GM19193 (cell line): Measurements from ENCODE around the gene ANXA10.

ENCODE experiments used
- POLR2A ChIP-seq: IDR thresholded peaks from 4 replicates; pipeline ENCODE4 v1.6.1; 2011; ENCODE audit not compliant: insufficient read depth, insufficient read length; ENCODE audit errors: extremely low read depth

Gene ANXA10, protein sequence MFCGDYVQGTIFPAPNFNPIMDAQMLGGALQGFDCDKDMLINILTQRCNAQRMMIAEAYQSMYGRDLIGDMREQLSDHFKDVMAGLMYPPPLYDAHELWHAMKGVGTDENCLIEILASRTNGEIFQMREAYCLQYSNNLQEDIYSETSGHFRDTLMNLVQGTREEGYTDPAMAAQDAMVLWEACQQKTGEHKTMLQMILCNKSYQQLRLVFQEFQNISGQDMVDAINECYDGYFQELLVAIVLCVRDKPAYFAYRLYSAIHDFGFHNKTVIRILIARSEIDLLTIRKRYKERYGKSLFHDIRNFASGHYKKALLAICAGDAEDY

DNA sequence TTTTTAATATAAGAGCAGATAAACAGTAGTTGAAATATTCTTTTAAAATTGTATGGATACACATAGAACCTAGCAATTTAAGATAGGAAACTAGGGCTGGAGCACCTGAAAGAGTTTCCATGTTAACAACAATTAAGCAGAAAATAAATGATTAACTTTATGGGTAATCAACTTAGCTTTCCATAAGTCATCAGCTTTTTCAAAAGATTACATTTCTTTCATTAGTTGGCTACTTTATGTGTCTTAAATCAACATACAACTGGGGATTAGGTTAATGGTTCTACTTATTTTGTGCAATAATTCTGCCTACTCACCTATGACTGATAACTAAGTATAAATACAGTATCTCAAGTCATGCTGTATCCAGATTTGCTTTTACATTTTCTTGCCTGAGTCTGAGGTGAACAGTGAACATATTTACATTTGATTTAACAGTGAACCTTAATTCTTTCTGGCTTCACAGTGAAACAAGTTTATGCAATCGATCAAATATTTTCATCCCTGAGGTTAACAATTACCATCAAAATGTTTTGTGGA, at the start of gene ANXA10:
TSS of gene ANXA10 (plus strand) at position 362 of the 537 bp plus-strand sequence. CDS start at position 526, 164 bp downstream.
- no peak for TF ChIP-seq POLR2A

DNA sequence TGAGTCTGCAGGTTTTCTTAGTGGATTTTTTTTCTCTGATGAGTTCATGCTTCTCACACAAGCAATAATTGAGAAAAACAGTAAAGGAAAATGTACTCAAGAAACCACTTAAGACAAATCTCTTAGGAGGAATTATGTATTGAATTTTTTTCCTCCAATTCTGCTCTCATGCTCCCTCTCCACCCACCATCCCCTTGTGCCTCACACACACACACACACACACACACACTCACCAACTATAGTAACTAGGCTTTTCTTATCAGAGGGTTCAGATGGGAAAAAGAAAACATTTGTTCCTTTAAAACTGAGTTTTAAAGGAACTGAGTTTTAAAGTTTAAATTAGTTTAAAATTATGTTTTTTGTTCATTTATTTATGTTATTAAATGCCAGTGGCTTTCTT, 47.0 kb upstream of the ANXA10 start:
- no peak for TF ChIP-seq POLR2A

DNA sequence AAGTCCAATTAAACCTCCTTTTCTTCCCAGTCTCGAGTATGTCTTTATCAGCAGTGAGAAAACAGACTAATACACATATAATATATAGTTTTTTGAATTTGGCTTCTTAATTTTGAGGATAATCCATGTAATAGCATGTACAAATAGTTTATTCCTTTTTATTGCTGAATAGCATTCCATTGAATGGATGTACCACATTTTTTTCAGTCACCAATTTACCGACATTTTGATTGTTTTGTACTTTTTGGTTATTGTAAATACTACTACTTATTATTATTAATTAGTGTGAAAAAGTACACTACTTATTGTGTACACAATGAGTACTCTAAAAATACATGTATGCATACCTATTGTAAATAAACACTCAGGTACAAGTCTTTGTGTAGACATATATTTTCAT, 42.3 kb upstream of the ANXA10 start:
- no peak for TF ChIP-seq POLR2A

DNA sequence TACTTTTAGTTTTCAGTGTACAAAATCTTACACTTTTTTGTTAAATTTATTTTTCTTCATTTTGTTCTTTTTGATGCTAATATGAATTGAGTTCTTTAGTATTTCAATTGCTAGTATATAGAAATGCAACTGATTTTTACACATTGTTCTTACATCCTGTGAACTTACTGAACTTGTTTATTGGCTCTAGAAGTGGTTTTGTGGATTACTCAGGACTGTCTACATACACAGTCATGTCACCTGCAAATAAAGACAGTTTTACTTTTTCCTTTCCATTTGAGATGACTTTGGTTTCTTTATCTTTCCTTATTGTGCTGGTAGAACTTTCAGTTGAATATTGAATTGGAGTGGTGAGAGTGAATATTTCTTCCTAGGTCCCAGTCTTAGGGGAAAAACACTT, 40.8 kb upstream of the ANXA10 start:
- no peak for TF ChIP-seq POLR2A

DNA sequence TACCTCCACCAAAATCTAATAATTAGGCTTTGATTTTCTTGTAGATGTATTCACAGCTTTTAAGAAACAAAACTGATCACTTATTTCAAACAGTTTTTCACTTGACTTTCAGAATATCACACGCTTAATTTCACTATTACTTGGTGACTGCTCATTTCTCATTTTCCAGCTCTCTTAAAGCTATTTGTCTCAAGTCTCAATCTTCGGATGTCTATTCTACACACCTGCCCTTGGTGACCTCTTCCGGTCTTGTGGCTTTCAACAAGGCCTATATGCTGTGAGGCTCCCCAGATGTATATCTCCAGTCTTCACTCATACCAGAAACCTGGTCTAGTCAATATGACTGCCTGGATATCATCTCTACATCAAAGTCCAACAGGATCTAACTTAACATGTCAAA, 34.9 kb upstream of the ANXA10 start:
- TF ChIP-seq POLR2A = no peak

DNA sequence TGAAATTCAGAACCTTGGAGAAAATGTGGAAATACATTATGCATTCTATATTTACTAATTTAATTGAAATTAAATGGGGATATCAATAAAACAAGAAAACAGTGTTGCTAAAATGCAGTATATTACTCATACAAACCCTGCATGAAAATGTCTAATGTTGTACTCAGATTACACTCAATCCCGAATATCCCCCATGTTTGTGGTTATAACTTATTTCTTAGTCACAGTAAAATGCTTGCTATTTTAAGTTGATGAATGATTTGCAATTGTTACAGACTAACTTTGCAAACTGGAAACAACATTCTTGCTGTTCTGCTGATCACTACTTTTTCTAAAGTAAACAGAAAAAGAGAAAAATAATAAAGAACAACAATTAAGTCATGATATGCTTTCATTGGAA, 33.1 kb upstream of the ANXA10 start:
- TF ChIP-seq POLR2A = no peak

DNA sequence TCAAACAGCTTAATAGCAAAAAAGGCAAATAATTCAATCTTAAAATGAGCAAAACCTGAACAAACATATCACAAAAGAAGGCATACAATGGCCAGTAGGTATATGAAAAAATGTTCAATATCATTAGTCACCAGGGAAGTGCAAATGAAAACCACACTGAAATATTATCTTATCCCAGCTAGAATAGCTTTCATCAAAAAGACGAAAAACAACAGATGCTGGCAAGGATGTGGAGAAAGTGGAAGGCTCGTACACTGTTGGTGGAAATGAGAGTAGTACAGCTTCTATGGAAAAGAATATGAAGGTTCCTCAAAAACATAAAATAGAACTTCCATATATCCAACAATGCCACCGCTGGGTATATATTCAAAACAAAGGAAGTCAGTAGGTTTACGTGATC, 29.3 kb upstream of the ANXA10 start:
- no peak for TF ChIP-seq POLR2A

DNA sequence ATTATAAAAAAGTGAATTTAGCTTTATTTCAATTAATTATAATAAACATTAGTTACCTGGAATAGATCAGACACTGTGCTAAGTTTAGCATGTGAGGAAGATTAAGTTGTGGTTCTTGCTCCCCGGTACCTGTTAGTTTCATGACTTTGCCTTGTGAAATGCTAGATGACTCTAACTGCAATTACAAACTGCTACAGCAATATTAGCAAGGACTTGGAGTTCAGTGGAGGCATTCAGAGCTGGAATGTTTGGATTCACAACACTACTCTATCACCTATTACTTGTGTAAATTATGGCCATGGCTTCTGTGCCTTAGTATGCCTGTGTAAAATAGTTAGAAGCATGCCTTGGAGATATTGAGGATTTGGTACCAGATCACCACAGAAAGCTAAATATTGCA, 21.4 kb upstream of the ANXA10 start:
- TF ChIP-seq POLR2A = no peak

DNA sequence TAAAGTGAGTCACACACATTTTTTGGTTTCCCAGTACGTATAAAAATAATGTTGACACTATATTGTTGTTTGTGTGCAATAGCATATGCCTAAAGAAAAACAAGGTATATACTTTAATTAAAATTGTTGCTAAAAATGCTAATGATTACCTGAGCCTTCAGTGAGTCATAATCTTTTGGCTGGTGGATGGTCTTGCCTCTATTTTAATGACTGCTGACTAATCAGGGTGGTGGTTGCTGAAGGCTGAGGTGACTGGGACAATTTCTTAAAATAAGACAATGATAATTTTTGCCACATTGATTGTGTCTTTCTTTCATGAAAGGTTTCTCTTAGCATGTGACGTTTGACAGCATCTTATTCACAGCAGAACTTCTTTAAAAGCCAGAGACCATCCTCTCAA, 21.0 kb upstream of the ANXA10 start:
- no peak for TF ChIP-seq POLR2A

DNA sequence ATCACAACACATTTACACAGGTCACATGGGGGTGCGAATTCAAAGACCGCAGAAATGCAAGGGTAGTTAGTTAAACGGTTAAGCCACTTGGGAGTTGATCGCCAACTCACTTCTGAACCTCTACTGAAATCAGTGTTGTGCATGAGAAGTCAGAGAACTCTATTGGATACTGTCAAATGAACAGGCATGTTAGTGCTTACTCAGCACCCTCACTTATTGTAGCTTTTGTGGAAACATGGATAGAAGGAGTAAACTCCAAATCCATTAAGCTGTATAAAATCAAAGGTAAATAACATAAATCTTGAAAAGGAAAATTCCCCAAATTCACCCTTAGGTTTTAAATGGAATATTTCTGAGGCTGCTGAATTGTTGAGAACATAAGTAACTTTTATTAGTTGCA, 17.5 kb upstream of the ANXA10 start:
- no peak for TF ChIP-seq POLR2A

DNA sequence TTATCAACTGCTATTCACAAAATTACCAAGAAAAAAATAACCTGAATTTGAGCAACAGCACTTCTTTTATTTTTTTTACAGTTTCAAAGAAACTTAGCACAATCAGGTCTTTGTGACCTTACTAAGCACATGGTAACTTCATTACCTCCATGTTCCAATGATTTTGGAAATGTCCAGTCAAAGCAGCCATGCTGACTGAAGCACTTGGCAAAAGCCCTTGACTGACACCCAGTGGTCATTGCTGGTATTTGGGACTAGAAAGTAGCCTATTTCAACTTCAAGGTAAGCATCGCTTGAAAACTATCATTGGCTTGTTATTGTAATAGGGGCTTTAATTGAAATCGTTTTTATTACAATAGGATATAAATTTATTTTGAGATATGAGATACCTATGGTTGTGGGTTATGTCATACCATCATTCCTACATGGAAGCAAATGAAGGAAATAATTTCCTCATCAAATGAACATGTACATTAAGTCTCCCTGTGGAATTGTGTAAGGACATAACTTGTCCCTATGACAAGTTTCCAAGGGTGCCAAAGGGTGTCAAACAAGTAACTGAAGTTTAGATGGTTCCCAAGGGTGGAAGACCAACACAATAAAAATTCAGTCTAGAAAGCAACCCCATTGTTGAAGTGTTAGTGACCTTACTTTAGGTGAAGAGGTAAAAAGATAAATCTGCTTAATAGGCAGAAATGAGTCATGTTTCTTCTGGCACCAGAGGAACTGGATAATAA, 15.2 kb upstream of the ANXA10 start:
- TF ChIP-seq POLR2A = no peak

DNA sequence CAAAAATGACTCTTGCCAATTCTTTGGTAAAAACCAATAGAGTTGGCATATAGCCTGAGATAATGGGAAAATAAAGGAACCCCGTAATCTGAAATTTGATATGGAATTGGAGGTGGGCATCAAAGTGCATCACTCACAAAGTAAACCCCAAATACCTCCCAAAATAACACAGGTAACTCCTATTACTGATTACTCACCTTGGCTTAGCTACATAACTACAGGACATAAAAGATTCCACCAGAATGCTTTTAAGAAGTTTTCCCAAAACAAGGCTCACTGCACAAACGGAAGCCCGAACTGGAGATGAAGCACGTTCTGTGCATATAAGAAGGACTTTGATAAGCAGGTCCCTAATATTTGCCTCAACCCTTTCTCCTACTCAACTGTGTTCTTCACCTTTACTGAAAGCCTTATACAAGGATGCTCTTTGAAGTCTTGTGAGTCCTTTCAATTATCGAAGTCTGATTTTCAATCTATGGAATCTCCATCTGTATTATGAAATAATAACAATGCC, 14.6 kb upstream of the ANXA10 start:
- no peak for TF ChIP-seq POLR2A

DNA sequence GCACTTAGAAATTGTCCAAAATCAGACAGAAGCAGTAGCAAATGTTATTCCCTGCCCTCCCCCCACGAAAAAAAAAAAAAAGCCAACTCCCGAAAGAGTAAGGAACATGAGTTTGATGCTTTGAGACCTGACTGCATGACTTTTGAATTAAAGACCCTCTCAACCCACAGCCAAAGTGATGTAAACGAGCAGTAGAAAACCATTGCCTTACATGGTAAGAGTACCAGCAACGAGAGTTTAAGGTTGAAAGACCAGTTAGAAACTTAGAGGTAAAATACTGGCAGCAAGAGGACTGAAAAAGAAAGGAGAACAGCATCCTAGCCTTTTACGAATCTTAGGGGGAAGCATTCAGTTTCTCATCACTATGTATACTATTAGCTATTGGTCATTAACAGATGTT, 10.0 kb upstream of the ANXA10 start:
- TF ChIP-seq POLR2A = no peak

DNA sequence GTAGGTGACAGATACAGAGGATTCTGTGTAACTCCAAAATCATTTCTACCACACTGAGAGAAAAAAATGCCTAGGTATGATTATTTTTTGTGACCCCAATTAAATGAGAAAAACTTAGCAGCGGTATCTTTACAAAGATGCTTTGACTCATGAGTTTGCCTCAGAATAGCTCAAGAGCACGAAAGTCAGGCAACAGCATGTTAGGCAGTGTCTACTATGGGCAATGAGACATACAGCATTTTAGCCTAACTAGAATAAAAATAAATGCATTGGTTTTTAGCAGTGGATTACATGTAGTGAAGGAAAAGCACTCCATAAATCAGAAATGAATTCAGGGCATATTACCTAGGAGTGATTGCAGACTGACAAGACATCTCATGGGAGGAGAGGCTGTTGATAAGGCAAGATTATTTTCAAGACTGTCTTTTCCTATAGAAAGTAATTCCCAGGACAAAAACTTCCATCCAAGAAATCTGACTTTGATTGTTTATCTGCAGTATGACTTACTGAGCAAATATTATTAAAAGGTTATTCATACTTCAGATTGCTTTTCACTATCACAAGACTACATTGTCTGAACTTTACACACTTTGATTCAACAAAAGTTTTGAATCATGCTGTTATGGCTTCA, 3.6 kb downstream of the ANXA10 start:
- TF ChIP-seq POLR2A = no peak

DNA sequence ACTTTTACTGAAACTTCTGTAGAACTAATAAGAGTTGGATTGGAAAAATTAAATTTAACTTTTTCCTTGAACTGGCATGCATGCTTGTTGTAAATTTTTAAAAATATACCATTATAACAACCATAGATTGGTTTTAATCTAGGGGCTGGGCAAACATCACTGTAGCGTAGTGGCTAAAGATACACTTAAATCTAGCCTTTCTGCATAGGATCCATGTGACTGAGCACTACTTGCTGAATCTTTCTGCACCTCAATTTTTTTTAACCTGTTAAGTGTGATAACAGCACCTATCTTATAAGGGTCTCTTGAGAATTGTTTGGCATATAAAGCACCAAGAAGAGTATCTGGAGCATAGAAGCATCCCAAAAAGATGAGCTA, 4.1 kb downstream of the ANXA10 start:
- TF ChIP-seq POLR2A = no peak

DNA sequence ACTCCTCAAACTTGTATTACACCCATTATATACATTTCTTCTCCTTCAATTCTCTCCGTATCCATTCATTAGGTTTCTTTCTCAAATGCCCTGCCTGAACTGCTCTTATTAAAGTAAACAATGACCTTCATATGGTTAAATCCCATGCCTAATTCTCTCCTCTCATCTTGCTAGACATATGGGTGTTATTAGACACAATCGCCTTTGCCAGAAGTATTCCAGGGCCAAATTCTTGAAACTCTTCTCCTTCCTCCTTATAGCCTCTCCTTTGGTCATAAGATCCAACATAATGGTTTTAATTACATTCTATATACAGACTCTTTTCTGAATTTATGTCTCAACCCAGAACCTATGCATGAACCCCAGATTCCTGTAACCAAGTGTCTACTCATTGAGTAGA, 4.8 kb downstream of the ANXA10 start:
- no peak for TF ChIP-seq POLR2A

DNA sequence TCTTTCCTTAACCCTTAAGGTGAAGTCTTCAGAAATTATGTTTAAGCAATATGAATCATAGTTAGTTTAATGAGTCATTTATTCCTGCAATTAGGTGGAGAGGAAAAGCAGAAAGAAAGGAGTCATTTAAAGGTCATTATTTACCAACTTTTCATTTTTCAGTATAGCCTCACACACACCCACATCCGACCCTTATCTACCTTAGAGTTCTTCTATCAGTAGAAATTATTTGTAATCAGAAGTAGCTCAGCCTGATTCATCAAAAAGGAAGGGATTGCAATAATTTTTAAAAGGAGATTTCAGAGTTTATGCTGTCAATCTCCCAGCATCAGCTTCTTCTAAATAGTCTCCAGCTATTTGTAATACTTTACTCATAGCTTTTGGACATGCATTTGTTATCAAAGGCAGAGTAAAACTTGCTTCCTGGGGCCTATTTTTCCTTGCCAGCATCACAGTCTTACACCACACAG, 5.9 kb downstream of the ANXA10 start:
- no peak for TF ChIP-seq POLR2A
